ENCODE measurements around the gene CD6. TPM values are rescaled to one million over a fixed set of nuclear protein-coding genes. Genes with fewer than 3 reads are reported as not detected.

Gene CD6
- total RNA-seq, 3 donors from 2014 or later: 0.80 to 1.9 (median 0.98) TPM

GRCh38 chr11:60931917-60932316 lies 39.6 kb upstream of the CD6 start:
- no peaks in the 10 kb centered on the region for H3K9me3 ChIP-seq
- H3K36me3 ChIP-seq: no peaks in the 10 kb centered on the region
- TF ChIP-seq, protein P1, sequence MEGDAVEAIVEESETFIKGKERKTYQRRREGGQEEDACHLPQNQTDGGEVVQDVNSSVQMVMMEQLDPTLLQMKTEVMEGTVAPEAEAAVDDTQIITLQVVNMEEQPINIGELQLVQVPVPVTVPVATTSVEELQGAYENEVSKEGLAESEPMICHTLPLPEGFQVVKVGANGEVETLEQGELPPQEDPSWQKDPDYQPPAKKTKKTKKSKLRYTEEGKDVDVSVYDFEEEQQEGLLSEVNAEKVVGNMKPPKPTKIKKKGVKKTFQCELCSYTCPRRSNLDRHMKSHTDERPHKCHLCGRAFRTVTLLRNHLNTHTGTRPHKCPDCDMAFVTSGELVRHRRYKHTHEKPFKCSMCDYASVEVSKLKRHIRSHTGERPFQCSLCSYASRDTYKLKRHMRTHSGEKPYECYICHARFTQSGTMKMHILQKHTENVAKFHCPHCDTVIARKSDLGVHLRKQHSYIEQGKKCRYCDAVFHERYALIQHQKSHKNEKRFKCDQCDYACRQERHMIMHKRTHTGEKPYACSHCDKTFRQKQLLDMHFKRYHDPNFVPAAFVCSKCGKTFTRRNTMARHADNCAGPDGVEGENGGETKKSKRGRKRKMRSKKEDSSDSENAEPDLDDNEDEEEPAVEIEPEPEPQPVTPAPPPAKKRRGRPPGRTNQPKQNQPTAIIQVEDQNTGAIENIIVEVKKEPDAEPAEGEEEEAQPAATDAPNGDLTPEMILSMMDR (IDR thresholded peaks at IDR 0.05): no peak
- TF ChIP-seq POLR2AphosphoS5 (IDR thresholded peaks at IDR 0.05) (no peak), POLR2A (IDR thresholded peaks at IDR 0.05) (no peak)
- H3K4me3 ChIP-seq: no peak overlapping the region
- intact Hi-C loops (cut with DNase I; ENCODE audit: low total_unique reads): no loop called here
- H3K27me3 ChIP-seq: no peaks in the 10 kb centered on the region
- DNase-seq (ENCODE audit: low spot score in 2 of 2): no peak
- H3K27ac ChIP-seq: no peak overlapping the region
- H3K4me1 ChIP-seq: no peaks in the 10 kb centered on the region

DNA sequence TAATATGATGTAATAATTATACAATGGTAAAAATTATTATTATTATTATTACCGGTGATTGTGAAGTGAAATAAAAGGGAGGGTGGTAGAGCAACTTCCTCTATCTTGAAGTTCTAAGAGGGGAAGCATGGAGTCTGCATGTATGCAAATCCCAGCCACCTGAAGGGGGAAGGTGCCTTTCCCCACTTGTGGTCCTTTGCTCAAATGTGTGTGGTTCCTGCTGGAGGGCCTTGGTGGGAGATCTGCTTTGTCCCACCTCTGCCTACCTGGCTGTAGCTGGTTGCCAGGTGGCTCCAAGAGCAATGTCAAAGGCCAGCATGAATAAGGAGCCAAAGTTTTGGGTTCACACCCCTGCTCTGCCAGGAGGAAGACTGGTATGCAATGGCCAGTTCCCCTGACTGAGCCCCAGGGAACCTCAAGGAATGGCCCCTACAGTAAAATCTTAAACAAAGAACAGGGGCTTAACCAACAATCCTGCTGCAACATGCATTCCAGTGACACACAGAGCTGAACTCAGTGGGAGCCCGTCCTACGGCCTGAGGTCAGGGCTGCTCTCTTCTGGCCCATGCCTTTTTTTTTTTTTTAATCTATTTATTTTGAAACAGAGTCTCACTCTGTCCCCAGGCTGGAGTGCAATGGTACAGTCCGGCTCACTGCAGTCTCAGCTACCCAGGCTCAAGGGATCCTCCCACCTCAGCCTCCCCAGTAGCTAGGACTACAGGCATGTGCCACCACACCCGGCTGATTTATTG lies 38.7 kb upstream of the CD6 start:
- H3K9me3 ChIP-seq: no peaks in the 10 kb centered on the region
- no peak overlapping the region for H3K4me3 ChIP-seq
- DNase-seq (ENCODE audit: low spot score in 2 of 2): no peak
- TF ChIP-seq, protein P1 (IDR thresholded peaks at IDR 0.05): no peak
- TF ChIP-seq POLR2A (IDR thresholded peaks at IDR 0.05) (no peak), POLR2AphosphoS5 (IDR thresholded peaks at IDR 0.05) (no peak)
- H3K36me3 ChIP-seq: no peaks in the 10 kb centered on the region
- H3K4me1 ChIP-seq: no peaks in the 10 kb centered on the region
- no peak overlapping the region for H3K27ac ChIP-seq
- no peaks in the 10 kb centered on the region for H3K27me3 ChIP-seq
- intact Hi-C loops (cut with DNase I; ENCODE audit: low total_unique reads): no loop called here

GRCh38 chr11:60933416-60934123 lies 37.9 kb upstream of the CD6 start:
- no peak for TF ChIP-seq POLR2A (IDR thresholded peaks at IDR 0.05)
- TF ChIP-seq, protein P1 (IDR thresholded peaks at IDR 0.05): no peak
- no peak for TF ChIP-seq POLR2AphosphoS5 (IDR thresholded peaks at IDR 0.05)

GRCh38 chr11:60934124-60934789 lies 37.2 kb upstream of the CD6 start:
- Histone ChIP-seq H3K27ac (no peak overlapping the region), H3K4me1 (no peaks in the 10 kb centered on the region), H3K27me3 (no peaks in the 10 kb centered on the region), H3K36me3 (no peaks in the 10 kb centered on the region), H3K9me3 (no peaks in the 10 kb centered on the region), H3K4me3 (no peak overlapping the region)
- no peak for DNase-seq (ENCODE audit: low spot score in 2 of 2)
- intact Hi-C loops (cut with DNase I; ENCODE audit: low total_unique reads): no loop called here
- TF ChIP-seq, protein P1 (IDR thresholded peaks at IDR 0.05): no peak
- TF ChIP-seq POLR2A (IDR thresholded peaks at IDR 0.05): no peak
- no peak for TF ChIP-seq POLR2AphosphoS5 (IDR thresholded peaks at IDR 0.05)

More at GRCh38 chr11:60933416-60934123, 37.9 kb upstream of the CD6 start:
- H3K4me1 ChIP-seq: no peaks in the 10 kb centered on the region
- no peak overlapping the region for H3K4me3 ChIP-seq
- no peak for DNase-seq (ENCODE audit: low spot score in 2 of 2)
- H3K36me3 ChIP-seq: no peaks in the 10 kb centered on the region
- H3K9me3 ChIP-seq: no peaks in the 10 kb centered on the region
- H3K27ac ChIP-seq: no peak overlapping the region
- H3K27me3 ChIP-seq: no peaks in the 10 kb centered on the region
- intact Hi-C loops (cut with DNase I; ENCODE audit: low total_unique reads): no loop called here

All from breast epithelium (tissue), 4 donors.